ENCODE results near the gene TEX261. TPM values are rescaled to one million over a fixed set of nuclear protein-coding genes. Genes with fewer than 3 reads are reported as not detected.
A peak's percentile ranks its signal among the peaks of the same experiment; 100 is the strongest.

Gene TEX261
- total and polyA plus RNA-seq, 2 experiments from 2014 or later: 5.7 to 17.5 TPM

DNA sequence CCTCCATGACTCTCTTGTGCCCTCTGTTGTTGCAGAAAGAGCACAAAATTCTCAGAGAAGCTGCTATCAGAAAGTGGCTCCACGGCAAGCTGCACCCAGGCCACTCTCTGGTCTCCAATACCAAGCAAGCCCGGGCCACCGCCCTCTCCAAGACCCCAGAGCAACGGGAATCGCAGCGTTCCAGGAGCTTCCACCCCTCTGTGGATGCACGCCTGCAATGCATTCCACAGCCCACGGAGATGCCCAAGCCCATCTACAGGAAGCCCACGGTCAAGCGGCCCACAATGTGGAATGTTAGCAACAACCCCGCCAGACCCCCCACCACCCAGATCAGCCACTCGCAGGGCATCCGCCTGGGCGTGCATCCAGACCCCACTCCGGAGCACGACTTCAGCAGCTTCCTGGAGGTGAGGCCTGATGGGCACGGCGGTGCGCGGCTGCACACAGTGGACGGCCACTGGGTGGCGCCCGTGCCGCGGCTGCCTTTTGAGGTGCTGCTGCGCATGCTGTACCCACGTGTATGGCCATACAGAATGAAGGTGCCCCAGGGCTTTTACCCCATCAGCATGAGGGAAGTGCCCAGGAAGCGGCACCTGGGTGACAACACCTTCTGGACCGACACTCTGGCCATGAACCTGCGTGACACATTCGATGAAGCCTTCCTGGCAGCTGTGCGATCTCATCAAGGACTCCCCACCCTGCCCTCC is 9.9 kb downstream of the TEX261 start:
- peaks cover 5% of the 10 kb centered on the region for H3K4me1 Mint-ChIP-seq
- no peak overlapping the region for H3K27ac ChIP-seq (ENCODE audit: low read depth)
- H3F3A ChIP-seq (replicated peaks; ENCODE audit: low read depth): no peaks in the 10 kb centered on the region
- no peaks in the 10 kb centered on the region; the same call in 2 of the 3 replicates for H3K9me3 Mint-ChIP-seq
- peaks cover 14% of the 10 kb centered on the region for H3K27me3 Mint-ChIP-seq (ENCODE audit: insufficient read depth, low read depth, poor library complexity)
- H4K20me1 ChIP-seq (replicated peaks; ENCODE audit: insufficient read depth): peaks cover 13% of the 10 kb centered on the region
- TF ChIP-seq, protein P1, sequence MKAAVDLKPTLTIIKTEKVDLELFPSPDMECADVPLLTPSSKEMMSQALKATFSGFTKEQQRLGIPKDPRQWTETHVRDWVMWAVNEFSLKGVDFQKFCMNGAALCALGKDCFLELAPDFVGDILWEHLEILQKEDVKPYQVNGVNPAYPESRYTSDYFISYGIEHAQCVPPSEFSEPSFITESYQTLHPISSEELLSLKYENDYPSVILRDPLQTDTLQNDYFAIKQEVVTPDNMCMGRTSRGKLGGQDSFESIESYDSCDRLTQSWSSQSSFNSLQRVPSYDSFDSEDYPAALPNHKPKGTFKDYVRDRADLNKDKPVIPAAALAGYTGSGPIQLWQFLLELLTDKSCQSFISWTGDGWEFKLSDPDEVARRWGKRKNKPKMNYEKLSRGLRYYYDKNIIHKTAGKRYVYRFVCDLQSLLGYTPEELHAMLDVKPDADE (IDR thresholded peaks at IDR 0.05): no peak
- TF ChIP-seq CREB1 (CRISPR knock-in tag; IDR thresholded peaks at IDR 0.05; ENCODE audit: low read depth): peak; percentile 45; the same call in 1 of the 2 replicates
- peak; percentile 81 to 94 for TF ChIP-seq CTCF (conservative IDR thresholded peaks at IDR 0.05; ENCODE audit: low read depth in 2 of 2)
- TF ChIP-seq EZH2phosphoT487 (IDR thresholded peaks at IDR 0.05; ENCODE audit: unreplicated experiment): no peak
- TF ChIP-seq ZNF462 (CRISPR knock-in tag; IDR thresholded peaks at IDR 0.05): no peak
- no peak for TF ChIP-seq EZH2 (IDR thresholded peaks at IDR 0.05; ENCODE audit: low read depth, unreplicated experiment)
- TF ChIP-seq NANOG (IDR thresholded peaks at IDR 0.05; ENCODE audit: borderline replicate concordance): no peak
- H3K79me2 ChIP-seq (replicated peaks; ENCODE audit: insufficient read depth): no peaks in the 10 kb centered on the region
- H3K36me3 Mint-ChIP-seq (ENCODE audit: low read depth): peaks cover 22% of the 10 kb centered on the region
- H3K4me3 Mint-ChIP-seq: peak overlapping the region; percentile 32; the same call in 1 of the 3 replicates
- H3K27me3 ChIP-seq (ENCODE audit: insufficient read depth): peaks cover 6% of the 10 kb centered on the region
- peak overlapping the region; percentile 70; the same call in 1 of the 2 replicates for H3K4me2 ChIP-seq
- DNase-seq (ENCODE audit: low spot score) (peak; percentile 82), ATAC-seq (peak; percentile 99)
- H3K27ac Mint-ChIP-seq: no peak overlapping the region
- no peaks in the 10 kb centered on the region for H3K36me3 ChIP-seq (ENCODE audit: insufficient read depth)
- peak overlapping the region; percentile 39; the same call in 1 of the 2 replicates for H3K4me3 ChIP-seq
- H3K9me2 ChIP-seq (ENCODE audit: insufficient read depth): no peaks in the 10 kb centered on the region
- H3K4me1 ChIP-seq (ENCODE audit: insufficient read depth): no peaks in the 10 kb centered on the region
- H2AFZ ChIP-seq: no peak overlapping the region

Measured in GM23338 (cell line).